ENCODE measurements around the gene ATP5ME.

The ATP5ME gene

GRCh38 chr4:627347-628125 is 46.5 kb downstream of the ATP5ME start:
- intact Hi-C loops (cut with DNase I), result no loop called here
- DNase-seq, result peak in 3 of 10 donors; percentile 35 to 71 (median 45)

DNA sequence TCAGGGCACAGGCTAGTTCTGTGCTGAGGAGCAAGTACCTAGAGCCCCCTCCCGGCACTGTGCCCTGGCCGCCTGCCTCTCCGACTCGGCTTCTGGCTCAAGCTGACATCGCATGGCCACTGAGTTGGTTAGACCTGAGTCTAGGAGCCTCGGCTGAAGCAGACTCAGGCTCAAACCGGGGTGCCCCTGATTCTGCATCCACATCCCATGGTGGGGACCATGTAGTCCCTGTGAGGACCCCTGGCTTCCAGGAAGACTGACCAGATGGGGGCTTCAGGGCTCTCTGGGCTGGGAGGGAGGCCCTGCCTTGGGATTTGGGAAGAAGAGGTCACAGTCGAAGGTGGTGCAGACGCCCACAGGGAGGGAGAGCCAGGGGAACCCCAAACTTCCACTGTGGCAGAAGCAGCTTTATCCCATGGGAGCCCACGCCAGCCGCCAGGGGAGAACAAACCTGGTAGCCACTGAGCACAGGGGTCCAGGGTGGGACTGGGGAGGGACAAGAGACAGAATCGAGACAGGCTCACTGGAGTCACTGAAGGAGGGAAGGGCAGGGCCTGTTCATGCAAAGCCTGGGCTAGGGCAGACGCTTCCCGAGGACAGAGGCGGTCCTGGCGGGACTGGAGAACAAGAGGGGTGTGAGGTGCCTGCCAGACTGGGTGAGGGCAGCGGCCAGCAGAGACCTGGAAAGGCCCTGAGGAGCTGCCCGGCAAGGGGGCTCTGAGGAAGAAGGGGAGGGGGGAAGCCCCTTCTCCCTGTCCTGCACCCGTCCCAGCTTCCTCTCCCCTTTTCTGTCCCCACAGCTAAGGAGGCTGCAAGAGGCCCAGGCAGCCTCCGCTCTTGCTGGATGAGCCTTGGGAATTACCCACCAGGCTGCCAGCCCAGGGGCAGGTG is 47.6 kb downstream of the ATP5ME start:
- DNase-seq, result peak in 4 of 10 donors; percentile 11 to 78 (median 64)
- intact Hi-C loops (cut with DNase I), result no loop called here

GRCh38 chr4:625631-626161 is 48.4 kb downstream of the ATP5ME start:
- DNase-seq, result peak in 4 of 10 donors; percentile 9 to 80 (median 46)
- intact Hi-C loops (cut with DNase I), result no loop called here

DNA sequence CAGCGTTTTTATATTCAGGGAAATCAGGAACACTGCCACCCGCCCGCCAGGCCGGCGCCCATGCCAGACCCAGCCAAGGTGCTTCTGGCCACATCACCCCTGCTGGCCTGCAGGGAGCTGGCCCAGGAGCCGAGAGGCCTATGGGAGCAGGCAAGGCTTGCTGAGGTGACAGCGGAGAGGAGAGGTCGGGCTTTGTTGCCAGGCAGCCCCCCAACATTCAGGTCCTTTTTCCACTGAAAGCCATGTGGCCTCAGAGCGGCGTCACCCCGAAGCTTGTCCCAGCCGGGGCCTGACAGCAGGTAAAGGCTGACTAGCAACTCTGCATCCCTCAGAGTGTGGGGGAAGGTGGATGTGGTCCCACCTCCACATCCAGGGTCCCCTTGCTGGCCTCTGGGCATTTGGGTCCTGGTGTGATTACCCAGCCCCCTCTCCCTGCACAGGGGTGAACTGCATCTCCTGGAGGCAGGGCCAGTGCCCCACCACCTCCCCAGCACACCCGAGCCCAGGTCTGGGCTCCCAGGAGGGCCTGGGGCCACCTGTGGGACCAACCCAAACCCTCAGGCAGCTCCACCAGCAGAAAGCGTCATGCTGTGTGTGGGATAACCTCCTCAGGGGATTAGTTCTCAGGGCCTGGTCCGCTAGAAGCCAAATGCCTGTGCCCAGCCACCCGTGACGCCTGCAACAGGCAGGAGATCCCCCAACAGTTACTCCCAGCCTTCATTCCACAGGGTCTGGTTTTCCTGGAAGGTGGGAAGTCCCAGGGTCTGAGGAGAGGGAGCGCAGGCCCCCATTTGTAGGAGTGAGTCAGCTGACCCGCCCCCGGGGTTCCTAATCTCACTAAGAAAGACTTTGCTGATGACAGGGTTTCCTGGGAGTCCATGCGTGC is 49.1 kb downstream of the ATP5ME start, which contains the start of gene PDE6B:
PDE6B (plus strand) TSS at position 869 of the 886 bp plus-strand sequence. CDS start 54 bp downstream, outside the sequence.
- DNase-seq, result peak in 3 of 10 donors; percentile 53 to 71 (median 67)
- intact Hi-C loops (cut with DNase I), result no loop called here

GRCh38 chr4:623914-624566 is 50.0 kb downstream of the ATP5ME start:
- DNase-seq, result peak in 3 of 10 donors; percentile 27 to 81 (median 44)
- intact Hi-C loops (cut with DNase I), result no loop called here

- intact Hi-C loops (cut with DNase I), result no loop called here
- peak in 4 of 10 donors; percentile 11 to 75 (median 44) for DNase-seq
These were observed 50.8 kb downstream of the ATP5ME start for GRCh38 chr4:622996-623913.

Measured in posterior cingulate gyrus (tissue), 11 donors.